Effector memory CD8-positive, alpha-beta T cell (primary cell): ENCODE data around the gene OR4M2.
"Not testable (repeated sequence)": the region's sequence is repeated elsewhere in the genome, so short reads cannot be mapped to it uniquely, and the experiment has no call there.

Source experiments
- ATAC-seq: fragments of 150-1000 bp; cut with Tn5 transposase; replicated peaks from 2 replicates; pipeline ENCODE4 v1.10.0; 2021; ENCODE audit warnings: mild to moderate bottlenecking, moderate library complexity
- DNase-seq, 3 experiments: peaks; one replicate each; pipeline ENCODE4 v3.0.0; 2021
- H3K27ac Mint-ChIP-seq, 2 donors: one replicate each; pipeline ENCODE4 v1.8.0; 2022; ENCODE audit warnings: mild to moderate bottlenecking in 2 of 2, mixed read lengths in 2 of 2, moderate library complexity in 2 of 2
- H3K27me3 Mint-ChIP-seq, 2 donors: one replicate each; pipeline ENCODE4 v1.8.0; 2022; ENCODE audit warnings: mixed read lengths in 2 of 2
- H3K36me3 Mint-ChIP-seq: one replicate; pipeline ENCODE4 v1.8.0; 2022; ENCODE audit warnings: mild to moderate bottlenecking, moderate library complexity, mixed read lengths; ENCODE audit not compliant: insufficient read depth
- H3K4me1 Mint-ChIP-seq, 2 donors: one replicate each; pipeline ENCODE4 v1.8.0; 2022; ENCODE audit warnings: low read depth in 2 of 2, mixed read lengths in 2 of 2
- H3K4me3 Mint-ChIP-seq, 2 donors: one replicate each; pipeline ENCODE4 v1.8.0; 2022; ENCODE audit warnings: mild to moderate bottlenecking in 2 of 2, mixed read lengths in 2 of 2, moderate library complexity in 2 of 2
- H3K9me3 Mint-ChIP-seq, 2 donors: one replicate each; pipeline ENCODE4 v1.8.0; 2022; ENCODE audit warnings: mixed read lengths in 2 of 2
- total RNA-seq, 9 experiments: gene quantifications; one replicate each; lab custom pipeline; 2026; lab: John Stamatoyannopoulos, UW

The OR4M2 gene
- 0 reads per million in 9 experiments for total RNA-seq

DNA sequence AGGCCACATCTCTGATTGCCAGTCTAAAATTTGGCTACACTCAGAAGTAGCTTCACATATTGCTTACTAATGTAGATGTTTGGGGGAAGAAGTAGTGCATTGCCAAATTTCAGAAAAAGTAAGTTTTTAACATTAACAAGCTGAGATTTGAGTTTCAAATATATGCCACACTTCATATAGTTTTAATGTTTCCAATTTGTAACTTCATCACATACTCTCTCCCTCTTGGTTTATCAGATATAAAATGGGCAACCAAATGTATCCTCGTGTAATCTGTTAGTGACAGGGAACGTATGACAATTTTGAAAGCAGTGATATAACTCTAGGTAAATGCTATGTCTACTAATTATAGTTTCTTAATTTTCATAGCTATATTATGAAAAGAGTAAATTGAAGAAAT is at the start of gene OR4M2:
Gene OR4M2, plus strand, starts transcription at position 301 of the 400 bp plus-strand sequence. Its CDS starts 98 bp downstream, at position 399.
- H3K27me3 Mint-ChIP-seq, H3K4me3 Mint-ChIP-seq, H3K4me1 Mint-ChIP-seq, H3K36me3 Mint-ChIP-seq, H3K9me3 Mint-ChIP-seq, ATAC-seq, H3K27ac Mint-ChIP-seq, DNase-seq: not testable (repeated sequence)

DNA sequence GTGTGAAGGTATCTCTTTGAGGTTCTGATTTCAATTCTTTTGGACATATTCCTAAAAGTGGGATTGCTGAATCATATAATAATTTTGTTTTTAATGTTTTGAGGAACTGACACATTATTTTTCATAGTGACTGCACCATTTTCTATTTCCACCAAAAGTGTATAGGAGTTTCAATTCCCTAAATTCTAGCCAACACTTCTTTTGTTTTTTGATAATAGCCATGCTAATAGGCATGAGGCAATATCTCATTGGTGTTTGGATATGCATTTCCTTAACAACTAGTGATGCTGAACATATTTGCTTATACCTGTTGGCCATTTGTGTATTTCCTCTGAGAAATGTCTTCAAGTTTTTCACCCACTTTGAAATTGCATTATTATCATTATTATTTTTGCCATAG is 11.1 kb upstream of the OR4M2 start:
- not testable (repeated sequence) for H3K36me3 Mint-ChIP-seq, H3K27me3 Mint-ChIP-seq, ATAC-seq, H3K4me3 Mint-ChIP-seq, H3K27ac Mint-ChIP-seq, DNase-seq, H3K9me3 Mint-ChIP-seq, H3K4me1 Mint-ChIP-seq

DNA sequence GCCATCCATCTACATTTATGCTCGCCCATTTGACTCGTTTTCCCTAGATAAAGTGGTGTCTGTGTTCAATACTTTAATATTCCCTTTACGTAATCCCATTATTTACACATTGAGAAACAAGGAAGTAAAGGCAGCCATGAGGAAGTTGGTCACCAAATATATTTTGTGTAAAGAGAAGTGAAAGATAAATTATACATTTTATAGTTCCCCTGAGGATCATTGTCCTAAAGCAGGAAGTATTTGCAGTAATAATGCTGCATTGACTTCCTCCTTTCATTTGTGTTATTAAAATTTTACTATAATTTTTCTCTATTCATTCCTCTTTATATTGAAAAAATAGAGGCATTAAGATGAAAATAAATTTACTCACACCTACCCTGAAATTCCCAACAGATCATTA is 1.1 kb downstream of the OR4M2 start:
- ATAC-seq, H3K4me1 Mint-ChIP-seq, H3K27ac Mint-ChIP-seq, DNase-seq, H3K36me3 Mint-ChIP-seq, H3K4me3 Mint-ChIP-seq, H3K27me3 Mint-ChIP-seq, H3K9me3 Mint-ChIP-seq: not testable (repeated sequence)

- H3K9me3 Mint-ChIP-seq, H3K27ac Mint-ChIP-seq, H3K36me3 Mint-ChIP-seq, H3K4me1 Mint-ChIP-seq, H3K27me3 Mint-ChIP-seq, H3K4me3 Mint-ChIP-seq, DNase-seq: not testable (repeated sequence)
- peak; percentile 54 for ATAC-seq
Observed at GRCh38 chr15:22098616-22099253, 18.4 kb downstream of the OR4M2 start.

GRCh38 chr15:22099289-22099891 is 19.1 kb downstream of the OR4M2 start:
- H3K27ac Mint-ChIP-seq, H3K9me3 Mint-ChIP-seq, H3K36me3 Mint-ChIP-seq, H3K4me3 Mint-ChIP-seq, H3K27me3 Mint-ChIP-seq, DNase-seq, H3K4me1 Mint-ChIP-seq: not testable (repeated sequence)
- ATAC-seq = peak; percentile 71

DNA sequence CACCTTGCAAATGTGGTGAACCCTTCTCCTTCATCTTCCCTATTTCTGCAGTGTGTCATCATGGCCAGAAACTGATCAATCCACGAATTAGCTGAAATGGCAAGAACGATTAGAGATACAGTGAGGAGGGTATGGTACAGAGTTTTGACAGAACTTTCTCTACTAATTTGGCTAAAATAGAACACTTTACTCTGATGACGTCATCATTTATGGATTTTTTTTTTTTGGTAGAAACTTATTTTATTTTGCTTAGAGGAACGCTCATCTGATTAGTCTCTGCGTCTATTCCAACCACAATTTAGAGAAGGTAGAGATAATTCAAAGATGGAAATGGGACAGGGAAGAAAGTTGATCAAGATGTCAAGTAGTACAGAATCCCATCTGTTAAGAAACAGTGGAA is 41.7 kb downstream of the OR4M2 start:
- not testable (repeated sequence) for H3K36me3 Mint-ChIP-seq, H3K4me3 Mint-ChIP-seq, H3K9me3 Mint-ChIP-seq, H3K27ac Mint-ChIP-seq, DNase-seq, H3K4me1 Mint-ChIP-seq, ATAC-seq, H3K27me3 Mint-ChIP-seq
